GM12891 (cell line): ENCODE measurements around the gene ACYP1.

Experiments used
- PAX5 ChIP-seq: IDR thresholded peaks from 2 replicates; pipeline ENCODE4 v1.6.1; 2011; ENCODE audit warnings: low read length, moderate library complexity, mild to moderate bottlenecking; ENCODE audit not compliant: insufficient read depth, severe bottlenecking
- POLR2A ChIP-seq: IDR thresholded peaks from 2 replicates; pipeline ENCODE4 v1.6.1; 2011; ENCODE audit warnings: low read depth, low read length, control low read depth
- POLR2AphosphoS5 ChIP-seq: IDR thresholded peaks from 2 replicates; pipeline ENCODE4 v1.6.1; 2011; ENCODE audit warnings: low read depth, low read length, control low read depth

- no peak for TF ChIP-seq POLR2A
- TF ChIP-seq PAX5: no peak
- no peak for TF ChIP-seq POLR2AphosphoS5
Observed at GRCh38 chr14:75094896-75095295, 31.1 kb upstream of the ACYP1 start.
